ENCODE results near the gene STX11. TPM values are rescaled to one million over a fixed set of nuclear protein-coding genes. Genes with fewer than 3 reads are reported as not detected.

STX11 gene
- total RNA-seq, 4 donors from 2014 or later = 1.6 to 11.6 (median 2.4) TPM

- no peaks in the 10 kb centered on the region for H3K9me3 ChIP-seq
- no peak for TF ChIP-seq POLR2A (IDR thresholded peaks at IDR 0.05)
- no peak for TF ChIP-seq CTCF (IDR thresholded peaks at IDR 0.05)
- no peak overlapping the region for H3K4me3 ChIP-seq
- no peak overlapping the region for H3K27ac ChIP-seq
- H3K4me1 ChIP-seq = no peaks in the 10 kb centered on the region
- no peak for DNase-seq
- H3K27me3 ChIP-seq = no peaks in the 10 kb centered on the region
- no peaks in the 10 kb centered on the region for H3K36me3 ChIP-seq
These were observed 16.1 kb upstream of the STX11 start for GRCh38 chr6:144134176-144134575.

GRCh38 chr6:144134737-144135136 is 15.6 kb upstream of the STX11 start:
- Histone ChIP-seq H3K4me1 (no peaks in the 10 kb centered on the region), H3K36me3 (no peaks in the 10 kb centered on the region), H3K9me3 (no peaks in the 10 kb centered on the region), H3K4me3 (no peak overlapping the region), H3K27ac (no peak overlapping the region), H3K27me3 (no peaks in the 10 kb centered on the region)
- DNase-seq = no peak
- no peak for TF ChIP-seq CTCF (IDR thresholded peaks at IDR 0.05)
- no peak for TF ChIP-seq POLR2A (IDR thresholded peaks at IDR 0.05)

- H3K4me1 ChIP-seq = no peaks in the 10 kb centered on the region
- no peaks in the 10 kb centered on the region for H3K36me3 ChIP-seq
- H3K27me3 ChIP-seq = no peaks in the 10 kb centered on the region
- no peak for TF ChIP-seq CTCF (IDR thresholded peaks at IDR 0.05)
- TF ChIP-seq POLR2A (IDR thresholded peaks at IDR 0.05) = no peak
- no peak for DNase-seq
- no peak overlapping the region for H3K4me3 ChIP-seq
- H3K27ac ChIP-seq = no peak overlapping the region
- H3K9me3 ChIP-seq = no peaks in the 10 kb centered on the region
These were observed 11.8 kb upstream of the STX11 start for GRCh38 chr6:144138542-144138941.

- DNase-seq = no peak
- H3K4me1 ChIP-seq = no peaks in the 10 kb centered on the region
- no peaks in the 10 kb centered on the region for H3K27me3 ChIP-seq
- no peak for TF ChIP-seq POLR2A (IDR thresholded peaks at IDR 0.05)
- TF ChIP-seq CTCF (IDR thresholded peaks at IDR 0.05) = no peak
- H3K36me3 ChIP-seq = no peaks in the 10 kb centered on the region
- H3K27ac ChIP-seq = no peak overlapping the region
- no peaks in the 10 kb centered on the region for H3K9me3 ChIP-seq
- no peak overlapping the region for H3K4me3 ChIP-seq
These were observed 10.5 kb upstream of the STX11 start for GRCh38 chr6:144139817-144140216.

- no peak for TF ChIP-seq POLR2A (IDR thresholded peaks at IDR 0.05)
- no peak for TF ChIP-seq CTCF (IDR thresholded peaks at IDR 0.05)
- no peak for DNase-seq
- H3K4me1 ChIP-seq = no peaks in the 10 kb centered on the region
- no peaks in the 10 kb centered on the region for H3K9me3 ChIP-seq
- no peak overlapping the region for H3K4me3 ChIP-seq
- no peak overlapping the region for H3K27ac ChIP-seq
- no peaks in the 10 kb centered on the region for H3K27me3 ChIP-seq
- no peaks in the 10 kb centered on the region for H3K36me3 ChIP-seq
These were observed 9.4 kb upstream of the STX11 start for GRCh38 chr6:144140867-144141266.

GRCh38 chr6:144141470-144141869 is 8.8 kb upstream of the STX11 start:
- Histone ChIP-seq H3K4me1 (no peaks in the 10 kb centered on the region), H3K36me3 (no peaks in the 10 kb centered on the region), H3K27ac (no peak overlapping the region), H3K9me3 (no peaks in the 10 kb centered on the region), H3K27me3 (no peaks in the 10 kb centered on the region), H3K4me3 (no peak overlapping the region)
- no peak for DNase-seq
- no peak for TF ChIP-seq POLR2A (IDR thresholded peaks at IDR 0.05)
- no peak for TF ChIP-seq CTCF (IDR thresholded peaks at IDR 0.05)
